Activated CD4-positive, alpha-beta T cell treated with anti-CD3 and anti-CD28 coated beads, Interleukin-2, amount 50 U/mL, for 24 hours (primary cell): ENCODE results near the gene PPP1R37.
"Not testable (repeated sequence)": the region's sequence is repeated elsewhere in the genome, so short reads cannot be mapped to it uniquely, and the experiment has no call there.

ENCODE experiments used
- DNase-seq, 2 donors: peaks; one replicate each; pipeline ENCODE4 v3.0.0-alpha.2; 2020; ENCODE audit warnings: low read depth in 1 of 2, low spot score in 1 of 2

PPP1R37 gene

GRCh38 chr19:45113628-45114027 lies 20.6 kb downstream of the PPP1R37 start:
- no peak for DNase-seq

- no peak for DNase-seq
Measured at GRCh38 chr19:45114116-45114515, 21.1 kb downstream of the PPP1R37 start.

GRCh38 chr19:45115809-45116615 lies 23.0 kb downstream of the PPP1R37 start:
- DNase-seq, result no peak

GRCh38 chr19:45117167-45117594 lies 24.2 kb downstream of the PPP1R37 start:
- peak; percentile 16 to 33 for DNase-seq

GRCh38 chr19:45117671-45118070 lies 24.7 kb downstream of the PPP1R37 start:
- DNase-seq, result no peak

GRCh38 chr19:45118106-45118505 lies 25.1 kb downstream of the PPP1R37 start:
- no peak for DNase-seq

- DNase-seq, result not testable (repeated sequence)
Measured at GRCh38 chr19:45118591-45119355, 25.8 kb downstream of the PPP1R37 start.

GRCh38 chr19:45119582-45119981 lies 26.6 kb downstream of the PPP1R37 start:
- DNase-seq, result no peak

- DNase-seq, result no peak
Measured at GRCh38 chr19:45121827-45122345, 28.9 kb downstream of the PPP1R37 start.

GRCh38 chr19:45122832-45123231 lies 29.9 kb downstream of the PPP1R37 start:
- DNase-seq, result no peak

- DNase-seq, result no peak
Measured at GRCh38 chr19:45123440-45123850, 30.5 kb downstream of the PPP1R37 start.

- no peak for DNase-seq
Measured at GRCh38 chr19:45124021-45124420, 31.0 kb downstream of the PPP1R37 start.

GRCh38 chr19:45125360-45125759 lies 32.4 kb downstream of the PPP1R37 start:
- no peak for DNase-seq

- peak; percentile 52 to 55 for DNase-seq
Measured at GRCh38 chr19:45125975-45126493, 33.1 kb downstream of the PPP1R37 start.

- DNase-seq, result no peak
Measured at GRCh38 chr19:45126654-45127053, 33.7 kb downstream of the PPP1R37 start.

GRCh38 chr19:45128146-45128545 lies 35.2 kb downstream of the PPP1R37 start:
- DNase-seq, result no peak

- DNase-seq, result no peak
Measured at GRCh38 chr19:45128806-45129205, 35.8 kb downstream of the PPP1R37 start.

GRCh38 chr19:45130236-45130635 lies 37.3 kb downstream of the PPP1R37 start:
- DNase-seq, result no peak

- DNase-seq, result no peak
Measured at GRCh38 chr19:45130888-45131615, 38.1 kb downstream of the PPP1R37 start.

GRCh38 chr19:45133661-45134060 lies 40.7 kb downstream of the PPP1R37 start:
- DNase-seq, result no peak
